ENCODE results near the gene GLRX. TPM values are rescaled to one million over a fixed set of nuclear protein-coding genes. Genes with fewer than 3 reads are reported as not detected.

Gene GLRX
- total and polyA plus RNA-seq, 2 of the 13 experiments (the other 11 are each of a cell fraction or from before 2014, with no cell fraction given) = 63.8 to 499 TPM

GRCh38 chr5:95864944-95865504 lies 42.5 kb upstream of the GLRX start (continued):
- TF ChIP-seq ZHX2 (IDR thresholded peaks at IDR 0.05; ENCODE audit: low read depth) = peak; percentile 72; the same call in 1 of the 2 replicates
- TF ChIP-seq ZHX2 (CRISPR knock-in tag; IDR thresholded peaks at IDR 0.05; ENCODE audit: borderline replicate concordance) = no peak
- TF ChIP-seq RAD51 (IDR thresholded peaks at IDR 0.05; ENCODE audit: borderline replicate concordance) = no peak
- TF ChIP-seq TARDBP (CRISPR knock-in tag; IDR thresholded peaks at IDR 0.05) = peak; percentile 77
- TF ChIP-seq SIN3B (IDR thresholded peaks at IDR 0.05; ENCODE audit: low read length) = no peak
- no peak for TF ChIP-seq ZNF883 (CRISPR knock-in tag; IDR thresholded peaks at IDR 0.05; ENCODE audit: not compliant biosample characterization)
- TF ChIP-seq FOXP4 (CRISPR knock-in tag; IDR thresholded peaks at IDR 0.05) = peak; percentile 91; the same call in 1 of the 2 replicates
- no peak; the same call in 1 of the 2 replicates for TF ChIP-seq MYC (CRISPR knock-in tag; IDR thresholded peaks at IDR 0.05; ENCODE audit: borderline replicate concordance)
- TF ChIP-seq TEAD2 (CRISPR knock-in tag; IDR thresholded peaks at IDR 0.05) = no peak
- peak; percentile 93 for TF ChIP-seq TBX3 (IDR thresholded peaks at IDR 0.05; ENCODE audit: borderline replicate concordance)
- TF ChIP-seq GLI4 (CRISPR knock-in tag; IDR thresholded peaks at IDR 0.05; ENCODE audit: borderline replicate concordance) = no peak
- TF ChIP-seq IKZF1 (IDR thresholded peaks at IDR 0.05) = no peak
- TF ChIP-seq ZFP82 (CRISPR knock-in tag; IDR thresholded peaks at IDR 0.05; ENCODE audit: borderline replicate concordance) = no peak
- peak; percentile 75 for TF ChIP-seq ZSCAN29 (CRISPR knock-in tag; conservative IDR thresholded peaks at IDR 0.05)
- TF ChIP-seq TEAD3 (CRISPR knock-in tag; optimal IDR thresholded peaks at IDR 0.05; ENCODE audit: borderline replicate concordance) = peak; percentile 75
- TF ChIP-seq HBP1 (CRISPR knock-in tag; IDR thresholded peaks at IDR 0.05; ENCODE audit: low read depth) = peak; percentile 36; the same call in 1 of the 2 replicates
- no peak for TF ChIP-seq ZNF253 (CRISPR knock-in tag; IDR thresholded peaks at IDR 0.05; ENCODE audit: borderline replicate concordance)
- TF ChIP-seq ZSCAN31 (CRISPR knock-in tag; IDR thresholded peaks at IDR 0.05; ENCODE audit: low read depth) = no peak
- no peak for TF ChIP-seq MTF2 (CRISPR knock-in tag; IDR thresholded peaks at IDR 0.05; ENCODE audit: borderline replicate concordance)
- TF ChIP-seq PAX8 (CRISPR knock-in tag; IDR thresholded peaks at IDR 0.05; ENCODE audit: borderline replicate concordance) = no peak
- peak; percentile 40 for TF ChIP-seq ZFY (CRISPR knock-in tag; IDR thresholded peaks at IDR 0.05)
- no peak for TF ChIP-seq GABPA (IDR thresholded peaks at IDR 0.05; ENCODE audit: low read depth, low read length)
- TF ChIP-seq GABPA (CRISPR knock-in tag; IDR thresholded peaks at IDR 0.05; ENCODE audit: low read depth) = no peak

Data from HepG2 (cell line).